ENCODE data around the gene TAS2R60.
"Not testable (repeated sequence)": the region's sequence is repeated elsewhere in the genome, so short reads cannot be mapped to it uniquely, and the experiment has no call there.

TAS2R60 gene

GRCh38 chr7:143444063-143444782, 970 bp downstream of the TAS2R60 start:
- DNase-seq = no peak

- no peak for DNase-seq
Observed at GRCh38 chr7:143444785-143445184, 1.5 kb downstream of the TAS2R60 start.

DNA sequence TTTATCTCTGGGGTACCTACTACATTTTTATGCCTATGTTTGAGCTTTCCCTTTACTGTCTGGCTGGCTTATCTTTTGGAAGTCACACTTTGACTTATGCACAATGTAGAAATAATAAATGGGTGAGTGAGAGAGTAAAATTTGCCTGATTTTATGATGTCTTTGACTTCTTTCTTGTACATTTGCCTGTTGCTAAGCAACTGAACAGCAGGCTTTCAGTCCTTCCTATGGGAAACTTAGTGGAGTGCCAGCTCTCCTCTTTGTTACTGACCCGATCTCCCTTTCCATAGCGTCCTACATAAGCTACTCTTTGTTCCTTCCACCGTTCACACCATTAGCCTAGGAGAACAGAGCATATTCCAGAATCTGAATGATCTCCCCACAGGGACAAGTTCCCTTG, 4.2 kb downstream of the TAS2R60 start:
- DNase-seq = no peak

GRCh38 chr7:143448429-143448828, 5.2 kb downstream of the TAS2R60 start:
- no peak for DNase-seq

DNA sequence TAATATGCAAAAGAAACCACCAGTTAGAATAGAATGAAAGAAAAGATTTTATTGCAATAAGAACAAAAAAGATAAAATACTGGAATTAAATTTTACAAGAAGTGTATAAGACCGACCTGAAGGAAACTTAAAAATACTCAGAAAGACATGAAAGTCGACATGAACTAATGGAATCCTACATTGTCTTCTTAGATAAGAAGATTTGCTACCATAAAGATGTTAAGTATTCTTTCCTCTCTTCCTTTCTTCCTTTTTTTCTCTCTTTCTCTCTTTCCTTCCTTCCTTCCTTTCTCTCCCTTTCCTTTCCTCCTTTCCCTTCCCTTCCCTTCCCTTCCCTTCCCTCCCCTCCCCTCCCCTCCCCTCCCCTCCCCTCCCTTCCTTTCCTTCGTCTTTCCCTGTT, 6.5 kb downstream of the TAS2R60 start:
- no peak for DNase-seq

GRCh38 chr7:143451122-143451521, 7.9 kb downstream of the TAS2R60 start:
- DNase-seq = no peak

DNA sequence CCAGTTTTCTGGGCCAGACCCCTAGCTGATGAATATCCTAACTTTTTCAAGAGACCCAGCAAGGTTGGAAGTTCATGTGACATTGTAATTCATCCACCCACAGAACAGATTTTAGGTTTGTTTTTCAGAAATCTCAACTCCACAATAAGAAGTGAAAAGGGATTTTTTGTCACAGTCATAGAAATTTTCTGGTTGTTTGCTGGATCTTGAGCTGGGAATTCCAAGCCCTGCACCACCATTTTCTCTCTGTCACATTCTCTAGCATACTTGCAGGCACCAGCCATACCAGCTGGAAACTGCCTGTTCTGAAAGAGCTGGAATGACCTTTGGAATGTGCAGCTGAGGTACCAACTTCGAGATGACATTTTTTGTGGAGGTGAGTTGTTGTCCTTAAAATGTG, 8.5 kb downstream of the TAS2R60 start:
- DNase-seq = no peak

DNA sequence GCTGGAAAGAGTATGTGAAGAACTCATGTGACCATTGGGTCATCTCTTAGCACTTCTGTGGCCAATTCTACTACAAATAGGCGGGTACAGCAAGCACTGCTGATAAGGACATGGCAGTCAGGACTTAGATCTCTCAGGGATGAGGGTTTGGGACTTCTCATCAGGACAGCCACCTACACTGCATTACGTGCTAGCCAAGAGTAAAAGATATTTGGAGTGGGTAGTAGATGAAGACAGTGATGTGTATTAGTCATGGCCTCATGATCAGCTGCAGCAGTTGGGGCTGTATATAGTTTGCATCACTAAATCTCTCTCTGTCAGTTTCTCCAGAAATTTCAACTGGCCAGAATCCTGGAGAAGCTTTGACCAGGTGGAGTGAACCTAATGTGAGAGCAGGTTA, 9.2 kb downstream of the TAS2R60 start:
- no peak for DNase-seq

DNA sequence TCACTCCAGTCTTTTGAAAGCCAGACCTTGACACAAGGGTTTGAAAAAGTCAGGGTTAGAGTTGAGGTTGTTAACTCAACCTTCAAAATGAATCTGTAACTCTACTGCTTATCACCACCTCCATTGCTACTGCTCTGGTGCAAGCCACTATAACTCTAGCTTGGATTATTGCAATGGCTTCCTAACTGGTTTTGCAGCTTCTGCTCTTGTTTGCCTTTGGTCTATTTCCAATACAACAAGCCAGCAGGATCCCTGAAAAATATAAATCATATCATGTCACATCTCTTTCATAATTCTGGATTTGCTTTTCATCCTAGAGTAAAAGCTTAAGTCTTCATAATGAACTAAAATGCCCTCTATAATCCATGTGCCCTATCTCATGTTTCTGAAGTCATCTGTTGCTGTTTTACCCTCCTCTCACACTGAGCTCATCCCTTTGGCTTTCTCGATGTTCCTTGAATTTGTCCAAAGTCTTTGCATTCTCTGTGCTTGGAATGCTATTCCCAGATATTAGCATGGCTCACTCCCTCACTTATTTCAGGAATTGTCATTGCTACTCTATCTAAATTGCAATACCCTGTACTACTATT, 10.9 kb downstream of the TAS2R60 start:
- DNase-seq = no peak

DNA sequence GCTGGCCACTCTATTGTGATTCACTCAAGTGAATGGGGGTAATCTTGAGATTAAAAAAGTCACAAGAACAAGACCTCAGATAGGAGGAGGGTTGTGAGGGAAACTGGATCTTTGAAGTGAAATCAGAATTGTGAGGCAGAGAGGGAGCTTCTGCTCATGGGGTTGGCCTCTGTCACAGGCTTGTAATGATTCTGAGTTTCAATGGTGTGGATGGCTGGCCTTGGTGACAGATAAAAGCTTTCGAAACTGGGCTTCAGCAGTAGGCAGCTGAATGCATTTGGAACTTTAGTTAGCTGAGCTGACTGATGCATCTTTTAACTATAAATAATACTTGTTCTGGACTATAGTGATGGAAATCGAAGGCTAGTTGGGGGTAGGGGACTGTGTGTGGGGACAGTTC, 12.2 kb downstream of the TAS2R60 start:
- DNase-seq = no peak

DNA sequence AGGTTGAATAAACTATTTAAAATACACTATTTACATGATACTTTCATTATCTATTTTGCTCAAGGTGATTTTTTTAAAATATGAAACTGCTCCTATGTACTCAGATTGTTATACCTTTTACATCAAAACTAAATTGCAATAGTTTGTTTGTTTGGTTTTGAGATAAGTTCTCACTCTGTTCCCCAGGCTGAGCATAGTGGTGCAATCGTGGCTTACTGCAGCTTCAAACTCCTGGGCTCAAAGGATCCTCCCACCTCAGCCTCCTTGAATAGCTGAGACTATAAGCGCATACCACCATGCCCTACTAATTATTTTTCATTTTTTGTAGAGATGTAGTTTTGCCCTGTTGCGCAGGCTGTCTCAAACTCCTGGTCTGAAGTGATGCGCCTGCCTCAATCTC, 12.7 kb downstream of the TAS2R60 start:
- DNase-seq = no peak

DNA sequence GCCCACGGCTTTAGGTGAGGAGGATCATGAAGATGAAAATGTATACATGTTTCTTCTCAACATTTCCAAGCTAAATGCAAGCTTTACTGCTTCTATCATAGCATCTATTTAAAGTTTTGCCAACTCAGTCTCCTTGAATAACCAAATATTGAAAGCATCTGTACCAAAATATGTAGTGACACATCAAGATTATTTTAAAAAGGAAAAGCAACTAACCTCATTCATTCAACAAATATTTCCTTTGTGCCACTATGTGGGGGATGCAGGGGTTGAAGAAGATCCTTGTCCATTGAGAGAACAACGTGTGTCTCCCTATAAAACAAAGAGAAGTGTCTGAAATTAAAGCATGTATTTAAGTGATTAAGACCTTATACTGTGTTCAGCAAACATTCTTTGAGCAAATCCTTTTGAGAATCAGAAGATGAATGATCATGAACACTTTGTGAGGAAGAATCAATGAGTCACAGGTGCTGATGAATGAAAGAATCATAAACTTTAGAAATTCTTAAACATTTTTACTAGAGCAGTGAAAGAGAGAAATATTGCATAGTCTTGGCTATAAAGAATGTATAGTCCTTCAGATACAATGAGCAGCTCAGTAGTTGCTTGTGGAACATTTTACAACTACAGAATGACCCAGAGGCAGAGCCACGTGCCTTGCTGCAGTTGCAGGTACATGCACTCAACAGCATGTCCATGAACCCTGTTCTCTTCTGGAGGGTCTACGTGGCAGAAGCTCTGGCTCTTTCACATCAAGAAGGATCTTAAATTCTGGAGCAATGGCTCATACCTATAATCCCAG, 13.9 kb downstream of the TAS2R60 start:
- no peak for DNase-seq

- DNase-seq = no peak
Observed at GRCh38 chr7:143458263-143458662, 15.0 kb downstream of the TAS2R60 start.

- DNase-seq = no peak
Observed at GRCh38 chr7:143458681-143459080, 15.4 kb downstream of the TAS2R60 start.

GRCh38 chr7:143459359-143459758, 16.1 kb downstream of the TAS2R60 start:
- DNase-seq = no peak

- no peak for DNase-seq
Observed at GRCh38 chr7:143460271-143460979, 17.2 kb downstream of the TAS2R60 start.

- DNase-seq = no peak
Observed at GRCh38 chr7:143462045-143462444, 18.8 kb downstream of the TAS2R60 start.

DNA sequence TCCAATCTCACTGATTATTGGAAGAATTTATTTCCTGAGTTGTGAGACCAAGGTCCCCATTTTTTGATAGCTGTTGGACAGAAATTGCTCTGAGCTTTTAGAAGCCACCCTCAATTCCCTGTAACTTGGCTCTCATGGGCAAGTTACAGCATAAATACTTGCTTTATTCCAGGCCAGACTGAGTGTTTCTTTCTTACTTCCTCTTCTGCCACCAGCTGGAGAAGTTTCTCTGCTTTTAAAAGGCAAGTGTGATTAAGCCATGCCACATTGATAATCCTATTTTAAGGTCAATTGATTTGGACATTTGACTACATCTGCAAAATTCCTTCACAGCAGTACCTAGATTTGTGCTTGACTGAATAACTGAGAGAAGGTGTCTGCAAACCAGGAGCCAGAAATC, 20.3 kb downstream of the TAS2R60 start:
- DNase-seq = no peak

- no peak for DNase-seq
Observed at GRCh38 chr7:143463957-143464356, 20.7 kb downstream of the TAS2R60 start.

GRCh38 chr7:143467724-143468123, 24.5 kb downstream of the TAS2R60 start:
- DNase-seq = no peak

DNA sequence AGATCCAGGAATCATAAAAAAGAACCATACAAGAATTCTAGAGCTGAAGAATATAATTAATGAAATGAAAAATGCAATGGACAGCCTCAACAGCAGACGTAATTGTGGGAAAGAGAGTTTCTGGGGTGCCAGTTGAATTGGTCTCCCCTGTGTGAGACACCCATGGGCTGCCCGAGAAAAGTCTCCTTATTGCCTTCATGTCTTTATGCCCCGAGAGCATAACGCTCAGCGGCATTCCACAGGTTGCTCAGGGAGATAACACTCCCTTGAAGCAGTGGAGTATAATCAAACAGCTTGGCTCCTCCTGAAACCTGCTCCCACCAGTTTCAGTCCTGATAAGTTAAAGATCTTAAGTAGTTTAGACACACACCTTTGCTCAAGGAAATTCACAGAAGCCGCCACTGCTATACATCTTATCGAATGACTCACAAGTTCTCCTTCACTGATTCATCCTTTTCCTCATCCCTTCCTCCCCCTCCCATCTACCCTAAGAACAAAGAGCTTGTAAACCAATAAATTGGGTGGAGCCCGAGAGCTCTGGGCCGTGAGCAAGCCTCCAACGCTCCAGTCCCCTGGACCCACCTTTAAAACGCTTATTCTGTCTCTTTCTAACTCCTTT, 28.9 kb downstream of the TAS2R60 start:
- not testable (repeated sequence) for DNase-seq

DNA sequence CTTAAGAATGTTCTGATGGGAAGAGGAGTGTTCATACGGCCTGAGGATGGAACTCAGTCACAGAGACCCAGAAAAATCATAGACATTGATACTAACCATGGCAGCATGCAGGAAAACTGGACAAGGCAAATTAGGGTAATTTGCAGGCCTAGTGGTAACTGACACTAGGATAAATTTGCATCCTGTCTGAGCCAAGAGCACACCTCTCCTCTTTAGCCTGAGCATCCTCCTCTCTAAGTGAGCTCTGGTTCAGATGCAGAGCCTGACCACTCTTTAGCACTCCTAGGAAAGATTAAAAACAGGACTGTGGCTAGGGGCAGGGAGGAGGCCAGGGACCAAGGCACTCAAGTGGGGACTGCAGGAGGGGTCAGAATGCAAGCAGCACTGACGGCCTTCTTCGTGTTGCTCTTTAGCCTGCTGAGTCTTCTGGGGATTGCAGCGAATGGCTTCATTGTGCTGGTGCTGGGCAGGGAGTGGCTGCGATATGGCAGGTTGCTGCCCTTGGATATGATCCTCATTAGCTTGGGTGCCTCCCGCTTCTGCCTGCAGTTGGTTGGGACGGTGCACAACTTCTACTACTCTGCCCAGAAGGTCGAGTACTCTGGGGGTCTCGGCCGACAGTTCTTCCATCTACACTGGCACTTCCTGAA, 34.4 kb downstream of the TAS2R60 start, which contains the start of gene TAS2R41:
TAS2R41 (plus strand) TSS at position 373 of the 650 bp plus-strand sequence; CDS start at position 373, 0 bp downstream.
- DNase-seq = no peak

Data from effector CD8-positive, alpha-beta T cell (primary cell).